ENCODE results near the gene ACER2. TPM values are rescaled to one million over a fixed set of nuclear protein-coding genes. Genes with fewer than 3 reads are reported as not detected.
A peak's percentile ranks its signal among the peaks of the same experiment; 100 is the strongest.
"Not testable (repeated sequence)": the region's sequence is repeated elsewhere in the genome, so short reads cannot be mapped to it uniquely, and the experiment has no call there.

ACER2 gene
- total RNA-seq, 1 donor from 2014 or later = 3.4 TPM

DNA sequence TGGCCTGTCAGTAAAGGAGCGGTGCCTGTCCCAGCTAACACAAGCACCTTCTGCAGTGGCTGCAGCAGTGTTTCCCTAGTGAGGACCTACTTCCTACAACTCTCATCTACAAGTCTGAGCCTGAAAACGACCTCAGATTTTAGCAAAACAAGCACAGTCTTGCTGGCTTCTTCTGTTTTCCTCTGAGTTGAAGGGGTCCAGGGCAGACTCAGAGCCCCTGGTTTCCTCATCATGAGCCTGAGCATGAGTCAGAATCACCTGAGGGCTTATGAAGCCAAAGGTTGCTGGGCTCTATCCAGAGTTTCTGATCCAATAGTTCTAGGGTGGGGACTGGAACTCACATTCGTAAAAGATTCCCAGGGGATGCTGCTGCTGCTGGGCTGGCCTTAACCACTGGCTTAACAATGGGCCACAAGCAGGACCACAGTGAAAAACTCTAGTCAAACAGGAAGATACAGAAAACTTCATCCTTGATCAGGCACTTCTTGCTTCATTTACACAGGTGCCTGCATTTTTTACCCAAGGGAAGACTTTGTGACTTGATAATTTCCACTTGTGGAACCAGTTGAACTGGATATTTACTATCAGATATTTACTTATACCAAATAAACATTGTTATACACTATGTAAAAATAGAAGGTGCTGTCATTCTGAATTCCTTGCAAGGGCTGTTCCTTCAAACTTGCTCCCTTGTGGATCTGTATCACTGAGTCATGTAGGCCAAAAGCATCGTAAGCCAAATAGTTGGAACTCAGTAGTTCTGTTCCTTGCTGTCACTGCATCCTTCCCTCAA is 4.3 kb upstream of the ACER2 start:
- DNase-seq = no peak
- intact Hi-C loops (cut with DNase I) = no loop called here
- no peak for ATAC-seq (ENCODE audit: poor library complexity)

DNA sequence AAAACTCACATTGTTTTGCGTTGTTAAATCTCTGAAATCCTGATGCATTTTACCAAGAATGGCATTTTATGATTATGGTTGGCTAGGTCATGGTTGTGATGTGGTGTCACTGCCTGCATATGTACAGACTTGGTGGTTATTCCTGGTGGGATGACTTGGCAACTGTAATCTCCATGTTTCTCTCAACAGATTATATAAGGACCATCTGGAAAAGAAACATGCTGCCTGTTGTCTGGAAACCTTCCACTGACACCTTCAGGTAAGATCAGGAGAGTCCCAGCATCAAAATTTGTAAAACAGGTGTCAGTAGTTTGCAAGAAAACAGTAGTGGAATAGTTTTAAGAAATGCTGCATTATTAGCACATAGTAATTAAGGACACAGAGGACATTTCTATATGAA is 3.0 kb upstream of the ACER2 start:
- DNase-seq (no peak), ATAC-seq (ENCODE audit: poor library complexity) (no peak)
- intact Hi-C loops (cut with DNase I) = no loop called here

DNA sequence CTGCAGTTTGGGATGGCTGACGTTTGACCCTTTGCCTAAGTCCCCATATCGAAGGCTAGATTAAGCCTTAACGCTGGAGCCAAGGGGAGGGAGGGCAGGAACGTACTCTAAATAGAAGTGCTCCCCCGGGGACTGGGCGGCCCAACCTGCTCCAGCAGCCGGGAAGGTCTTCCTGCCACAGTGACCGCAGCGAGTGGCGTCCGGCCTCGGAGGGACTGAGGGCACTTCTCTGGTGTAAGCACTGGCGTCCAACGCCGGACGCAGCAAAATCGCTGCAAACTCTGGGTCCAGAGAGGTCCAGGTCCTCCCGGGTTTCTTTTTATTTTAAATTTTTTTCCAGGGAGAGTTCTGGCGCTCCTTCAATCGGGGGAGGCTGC is 505 bp upstream of the ACER2 start:
- intact Hi-C loops (cut with DNase I) = no loop called here
- DNase-seq = peak; percentile 83
- ATAC-seq (ENCODE audit: poor library complexity) = peak; percentile 55

DNA sequence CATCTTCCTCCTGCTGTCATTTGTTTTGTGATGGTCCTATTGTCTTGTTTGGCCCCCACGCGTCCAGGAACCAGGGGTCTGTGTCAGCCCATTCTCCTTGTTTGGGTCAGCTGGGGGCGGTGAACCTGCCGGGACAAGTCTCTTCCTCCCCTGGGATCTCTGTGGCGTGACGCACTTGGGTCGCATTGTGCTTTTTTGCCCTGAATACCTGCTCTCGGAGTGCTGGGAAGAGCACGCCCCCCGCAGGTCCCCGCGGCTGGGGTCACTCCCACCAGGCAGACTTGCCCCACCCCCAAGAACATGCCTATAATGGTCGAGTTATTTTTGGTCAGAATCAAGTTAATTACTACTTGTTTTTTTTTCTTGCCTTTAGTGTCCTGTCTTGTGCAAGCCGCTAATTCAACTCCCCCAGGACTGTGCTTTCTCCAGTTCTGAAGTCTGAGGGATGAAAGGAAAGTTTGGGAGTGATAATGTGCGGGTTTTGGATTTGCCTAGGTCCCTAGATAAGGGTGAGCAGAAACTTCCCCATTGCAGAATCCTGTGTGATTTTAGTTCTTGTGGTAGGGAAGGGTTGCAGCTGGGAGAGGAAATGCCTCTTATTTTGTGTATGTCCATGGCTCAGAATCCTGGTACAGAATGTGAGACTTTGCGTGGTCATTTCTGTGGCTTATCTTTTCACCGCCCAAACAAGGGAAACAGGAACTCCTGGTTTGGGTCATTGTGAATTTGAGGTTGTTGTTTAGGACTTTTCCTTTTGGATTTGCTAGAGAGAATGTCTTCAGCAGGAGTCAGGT is 789 bp downstream of the ACER2 start:
- intact Hi-C loops (cut with DNase I) = no loop called here
- peak; percentile 64 for DNase-seq
- peak; percentile 32 for ATAC-seq (ENCODE audit: poor library complexity)

DNA sequence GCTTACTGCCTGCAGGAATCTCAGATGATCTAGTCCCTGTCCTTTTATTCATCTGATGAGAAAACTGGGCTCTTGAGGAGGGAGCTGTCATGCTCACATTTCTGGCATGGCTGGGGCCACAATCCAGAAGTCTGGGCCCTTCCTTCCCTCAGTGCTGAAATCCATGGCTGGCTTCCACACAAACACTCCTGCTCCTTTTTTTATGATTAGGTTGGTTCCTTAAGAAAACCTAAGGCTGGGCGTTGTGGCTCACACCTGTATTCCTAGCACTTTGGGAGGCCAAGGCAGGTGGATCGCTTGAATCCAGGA is 1.3 kb downstream of the ACER2 start:
- no peak for ATAC-seq (ENCODE audit: poor library complexity)
- intact Hi-C loops (cut with DNase I) = no loop called here
- DNase-seq = no peak

DNA sequence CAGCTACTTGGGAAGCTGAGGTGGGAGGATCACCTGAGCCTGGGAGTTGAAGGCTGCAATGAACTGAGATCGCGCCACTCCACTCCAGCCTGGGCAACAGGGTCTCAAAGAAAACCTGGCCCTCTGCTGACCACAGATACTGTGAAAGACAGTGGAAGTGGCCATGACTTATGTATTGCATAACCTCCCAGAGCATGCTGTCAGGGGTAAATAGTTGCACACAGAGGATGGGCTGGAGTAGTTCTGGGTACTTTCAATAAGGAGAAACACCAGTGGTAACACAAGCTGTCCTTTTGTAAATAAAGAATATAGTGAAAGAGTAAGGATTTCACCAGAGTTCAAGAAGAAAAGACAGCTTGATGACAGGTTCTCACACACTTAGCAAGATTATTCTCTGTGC is 1.8 kb downstream of the ACER2 start:
- intact Hi-C loops (cut with DNase I) = no loop called here
- ATAC-seq (ENCODE audit: poor library complexity) (no peak), DNase-seq (no peak)

DNA sequence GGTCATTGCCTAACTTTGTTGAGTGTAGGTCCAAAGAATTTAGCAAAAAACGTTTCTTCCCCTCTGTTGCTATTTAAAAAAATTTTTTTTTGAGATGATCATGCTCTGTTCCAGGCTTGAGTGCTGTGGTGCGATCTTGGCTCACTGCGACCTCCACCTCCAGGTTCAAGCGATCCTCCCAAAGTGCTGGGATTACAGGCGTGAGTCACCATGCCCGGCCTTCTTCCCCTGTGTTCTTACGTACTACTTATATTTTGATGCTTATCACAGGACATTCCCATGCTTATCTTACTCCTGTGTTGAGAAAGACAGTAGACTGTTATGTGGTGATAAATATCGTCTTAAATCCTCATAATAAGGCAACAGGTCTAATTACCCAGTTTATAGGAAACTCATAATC is 2.5 kb downstream of the ACER2 start:
- intact Hi-C loops (cut with DNase I) = no loop called here
- no peak for DNase-seq
- ATAC-seq (ENCODE audit: poor library complexity) = no peak

- ATAC-seq (ENCODE audit: poor library complexity); DNase-seq; intact Hi-C loops (cut with DNase I): not testable (repeated sequence)
Measured at GRCh38 chr9:19413456-19413855, 4.6 kb downstream of the ACER2 start.

GRCh38 chr9:19416143-19416542 is 7.3 kb downstream of the ACER2 start:
- no peak for DNase-seq
- intact Hi-C loops (cut with DNase I) = no loop called here
- no peak for ATAC-seq (ENCODE audit: poor library complexity)

DNA sequence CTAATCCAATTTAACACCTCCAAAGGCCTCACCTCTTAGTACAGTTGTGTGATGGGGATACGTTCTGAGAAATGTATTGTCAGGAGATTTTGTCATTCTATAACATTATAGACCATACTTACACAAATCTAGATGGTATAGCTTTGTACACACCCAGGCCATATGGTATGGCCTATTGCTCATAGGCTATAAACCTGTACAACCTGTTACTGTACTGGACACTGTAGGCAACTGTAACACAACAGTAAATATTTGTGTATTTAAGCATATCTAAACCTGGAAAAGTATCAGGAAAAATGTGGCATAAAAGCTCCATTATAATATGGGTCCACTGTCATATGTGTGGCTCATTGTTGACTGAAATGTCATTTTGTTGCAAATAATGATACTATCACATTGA is 12.1 kb downstream of the ACER2 start:
- DNase-seq = no peak
- ATAC-seq (ENCODE audit: poor library complexity) = no peak
- intact Hi-C loops (cut with DNase I) = no loop called here

DNA sequence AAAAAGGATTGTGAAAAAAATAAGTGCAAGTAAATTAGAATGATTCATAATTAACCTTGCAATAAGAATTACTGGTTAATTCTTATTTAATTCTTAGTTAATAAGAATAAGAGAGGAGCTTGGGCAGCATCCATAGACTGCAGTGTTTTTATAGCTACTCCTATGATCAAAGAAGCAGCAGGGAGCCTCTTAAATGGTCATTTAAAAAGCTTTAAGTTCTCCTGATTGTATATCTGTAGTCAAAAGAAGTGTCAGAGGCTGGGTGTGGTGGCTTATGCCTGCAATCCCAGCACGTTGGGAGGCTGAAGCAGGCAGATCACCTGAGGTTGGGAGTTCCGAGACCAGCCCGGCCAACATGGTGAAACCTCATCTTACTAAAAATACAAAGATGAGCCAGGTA is 14.4 kb downstream of the ACER2 start:
- intact Hi-C loops (cut with DNase I) = no loop called here
- ATAC-seq (ENCODE audit: poor library complexity) = no peak

GRCh38 chr9:19424176-19424779 is 15.5 kb downstream of the ACER2 start:
- intact Hi-C loops (cut with DNase I) = no loop called here
- peak; percentile 43 for ATAC-seq (ENCODE audit: poor library complexity)

More for the DNA sequence above, 14.4 kb downstream of the ACER2 start:
- DNase-seq = no peak

GRCh38 chr9:19429595-19429994 is 20.8 kb downstream of the ACER2 start:
- DNase-seq = no peak
- no peak for ATAC-seq (ENCODE audit: poor library complexity)
- intact Hi-C loops (cut with DNase I) = no loop called here

More at GRCh38 chr9:19424176-19424779, 15.5 kb downstream of the ACER2 start:
- DNase-seq = no peak

GRCh38 chr9:19430201-19430760 is 21.5 kb downstream of the ACER2 start:
- no peak for DNase-seq
- intact Hi-C loops (cut with DNase I) = no loop called here
- ATAC-seq (ENCODE audit: poor library complexity) = no peak

DNA sequence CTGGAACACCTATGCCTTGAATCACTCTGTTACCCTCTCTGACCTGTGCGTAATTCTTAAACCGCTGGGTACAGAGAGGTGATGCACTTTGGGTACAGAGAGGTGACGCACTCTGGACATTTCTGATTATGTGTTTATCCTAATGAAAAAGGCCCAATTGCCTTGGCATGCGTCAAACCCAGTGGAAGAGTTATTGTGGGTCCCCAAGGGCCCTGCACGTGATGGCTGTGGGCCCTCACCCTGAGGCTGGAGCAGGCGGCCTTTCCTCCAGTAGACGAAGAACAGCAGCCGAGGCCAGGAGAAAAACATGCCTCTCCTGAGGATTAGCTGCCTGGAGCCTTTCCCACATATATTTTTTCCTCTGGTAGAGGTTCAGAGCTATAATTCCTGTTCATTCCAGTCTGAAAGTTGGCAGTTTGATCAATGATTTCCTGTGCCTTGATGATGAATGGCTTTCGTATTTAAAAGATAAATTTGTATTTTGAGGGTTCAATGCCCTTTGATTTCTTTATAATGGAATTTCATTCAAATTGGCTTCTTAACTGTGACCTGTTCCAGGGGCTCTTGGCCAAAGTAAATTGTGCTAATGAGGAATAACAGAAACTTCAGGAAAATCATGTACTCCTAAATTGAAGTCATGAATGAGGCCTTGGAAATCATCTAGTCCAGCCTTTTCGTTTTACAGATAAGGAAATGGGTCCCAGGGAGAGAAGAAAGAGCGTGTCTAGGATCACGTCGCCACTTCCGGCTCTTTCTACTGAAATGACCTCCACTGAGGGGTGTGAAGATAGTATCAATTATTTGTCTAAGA is 22.8 kb downstream of the ACER2 start:
- peak; percentile 95 for ATAC-seq (ENCODE audit: poor library complexity)
- intact Hi-C loops (cut with DNase I) = no loop called here
- peak; percentile 83 for DNase-seq

- intact Hi-C loops (cut with DNase I) = no loop called here
- no peak for DNase-seq
- no peak for ATAC-seq (ENCODE audit: poor library complexity)
Measured at GRCh38 chr9:19432473-19432872, 23.7 kb downstream of the ACER2 start.

- DNase-seq; intact Hi-C loops (cut with DNase I): not testable (repeated sequence)
Measured at GRCh38 chr9:19433729-19434128, 24.9 kb downstream of the ACER2 start.

GRCh38 chr9:19440376-19440775 is 31.6 kb downstream of the ACER2 start:
- intact Hi-C loops (cut with DNase I) = no loop called here
- ATAC-seq (ENCODE audit: poor library complexity) (no peak), DNase-seq (no peak)

More at GRCh38 chr9:19433729-19434128, 24.9 kb downstream of the ACER2 start:
- not testable (repeated sequence) for ATAC-seq (ENCODE audit: poor library complexity)
